ENCODE data around the gene TEX264.

The TEX264 gene

GRCh38 chr3:51709004-51709420, 38.0 kb downstream of the TEX264 start:
- TF ChIP-seq CTCF (IDR thresholded peaks at IDR 0.05; ENCODE audit: low read length, missing control alignments): no peak
- no peak overlapping the region for H3K4me3 ChIP-seq (replicated peaks; ENCODE audit: low read depth, low read length)

GRCh38 chr3:51709675-51710074, 38.6 kb downstream of the TEX264 start:
- DNase-seq (ENCODE audit: low read depth): no peak
- TF ChIP-seq CTCF (IDR thresholded peaks at IDR 0.05; ENCODE audit: low read length, missing control alignments): no peak
- H3K4me3 ChIP-seq (replicated peaks; ENCODE audit: low read depth, low read length): no peak overlapping the region

More at GRCh38 chr3:51709004-51709420, 38.0 kb downstream of the TEX264 start:
- DNase-seq (ENCODE audit: low read depth): no peak

GRCh38 chr3:51710631-51711351, 39.7 kb downstream of the TEX264 start:
- no peak overlapping the region for H3K4me3 ChIP-seq (replicated peaks; ENCODE audit: low read depth, low read length)
- DNase-seq (ENCODE audit: low read depth): no peak
- TF ChIP-seq CTCF (IDR thresholded peaks at IDR 0.05; ENCODE audit: low read length, missing control alignments): peak; percentile 17

- DNase-seq (ENCODE audit: low read depth): no peak
- no peak for TF ChIP-seq CTCF (IDR thresholded peaks at IDR 0.05; ENCODE audit: low read length, missing control alignments)
- no peak overlapping the region for H3K4me3 ChIP-seq (replicated peaks; ENCODE audit: low read depth, low read length)
Observed at GRCh38 chr3:51711352-51712037, 40.4 kb downstream of the TEX264 start.

- H3K4me3 ChIP-seq (replicated peaks; ENCODE audit: low read depth, low read length): no peak overlapping the region
- TF ChIP-seq CTCF (IDR thresholded peaks at IDR 0.05; ENCODE audit: low read length, missing control alignments): no peak
- DNase-seq (ENCODE audit: low read depth): no peak
Observed at GRCh38 chr3:51712038-51712420, 41.0 kb downstream of the TEX264 start.

- TF ChIP-seq CTCF (IDR thresholded peaks at IDR 0.05; ENCODE audit: low read length, missing control alignments): no peak
- H3K4me3 ChIP-seq (replicated peaks; ENCODE audit: low read depth, low read length): no peak overlapping the region
- DNase-seq (ENCODE audit: low read depth): no peak
Observed at GRCh38 chr3:51712511-51712931, 41.5 kb downstream of the TEX264 start.

Data from fibroblast of pulmonary artery (primary cell).